HepG2 (cell line): ENCODE results near the gene NDUFAF5. TPM values are rescaled to one million over a fixed set of nuclear protein-coding genes. Genes with fewer than 3 reads are reported as not detected.

Experiments used
- ATAC-seq: fragments of 200-7000 bp; cut with Tn5 transposase; 3 replicates; pipeline ENCODE4 v1.9.1; 2020; ENCODE audit warnings: mild to moderate bottlenecking, moderate library complexity
- BruUV-seq: library from RNA; stranded (reverse); fragments of 400-500 nt; replicated peaks from 2 replicates; lab custom pipeline; 2021; lab: Mats Ljungman, UMichigan
- CTCF ChIA-PET: fragments of 300-600 bp; formaldehyde crosslinking; extraction: SDS; loops from one replicate; lab custom pipeline; 2021; ENCODE audit warnings: low total read pairs, inconsistent platforms, low intra/inter-chr PET ratio; lab: Yijun Ruan, JAX
- POLR2A ChIA-PET: fragments of 350-600 bp; sonication (Branson Sonifier 250); formaldehyde crosslinking; loops from one replicate; lab custom pipeline; 2020; ENCODE audit warnings: antibody characterized with exemption, inconsistent platforms; lab: Yijun Ruan, JAX
- DNase-seq: peaks from one replicate; pipeline ENCODE4 v3.0.0-alpha.2; 2015; ENCODE audit warnings: low spot score
- FAIRE-seq: peaks from 3 replicates; lab custom pipeline; 2011; peaks lifted over from hg19 to GRCh38; lab: Jason Lieb, UNC
- H2AFZ ChIP-seq: one replicate; pipeline ENCODE4 v1.6.1; 2011; ENCODE audit warnings: low read length, inconsistent platforms
- H3K27ac ChIP-seq: fragments of 300-600 bp; 3 replicates; pipeline ENCODE4 v1.8.0; 2011; ENCODE audit warnings: mixed run types, mild to moderate bottlenecking, mixed read lengths, low read length, inconsistent platforms; ENCODE audit not compliant: insufficient read depth; ENCODE audit errors: extremely low read length
- H3K27me3 ChIP-seq, 2 experiments: fragments of 200-600 bp in 1 of 2; 2 replicates in 1 of 2; 3 replicates in 1 of 2; pipeline versions ENCODE4 v1.6.0 to v1.8.0; 2011; ENCODE audit warnings: low read length in 2 of 2, mild to moderate bottlenecking in 2 of 2, moderate library complexity in 2 of 2, inconsistent platforms in 1 of 2; ENCODE audit not compliant: insufficient read depth in 2 of 2, control insufficient read depth in 1 of 2
- H3K36me3 ChIP-seq, 2 experiments: fragments of 200-600 bp in 1 of 2; replicated peaks in 1 of 2; 2 replicates in 1 of 2; 3 replicates in 1 of 2; pipeline versions ENCODE4 v1.5.1 to v1.8.0; 2011; ENCODE audit warnings: low read length in 2 of 2, inconsistent platforms in 1 of 2; ENCODE audit not compliant: insufficient read depth in 2 of 2, control insufficient read depth in 1 of 2
- H3K4me1 ChIP-seq: 2 replicates; pipeline ENCODE4 v1.5.1; 2012; ENCODE audit warnings: low read length, inconsistent platforms; ENCODE audit not compliant: insufficient read depth
- H3K4me2 ChIP-seq: 2 replicates; pipeline ENCODE4 v1.6.0; 2011; ENCODE audit warnings: low read depth, low read length, inconsistent platforms
- H3K4me3 ChIP-seq, 3 experiments: fragments of 200-600 bp in 1 of 3; sonication (generic), shearing (Covaris generic) in 1 of 3; replicated peaks in 1 of 3; 2 replicates each; pipeline ENCODE4 v1.5.1; 2011 to 2016; ENCODE audit warnings: low read length in 3 of 3, inconsistent platforms in 2 of 3, low read depth in 2 of 3, mild to moderate bottlenecking in 2 of 3, control low read depth in 1 of 3, mixed read lengths in 1 of 3; ENCODE audit not compliant: insufficient read depth in 1 of 3
- H3K79me2 ChIP-seq: one replicate; pipeline ENCODE4 v1.6.1; 2011; ENCODE audit warnings: low read length, inconsistent platforms; ENCODE audit not compliant: insufficient read depth
- H3K9ac ChIP-seq: 2 replicates; pipeline ENCODE4 v1.6.0; 2011; ENCODE audit warnings: mild to moderate bottlenecking, low read depth, low read length, inconsistent platforms; ENCODE audit not compliant: insufficient read depth
- H3K9me3 ChIP-seq: 2 replicates; pipeline ENCODE4 v1.5.1; 2012; ENCODE audit warnings: mild to moderate bottlenecking, low read length
- H4K20me1 ChIP-seq: 2 replicates; pipeline ENCODE4 v1.6.0; 2011; ENCODE audit warnings: inconsistent platforms, mild to moderate bottlenecking, low read length, moderate library complexity; ENCODE audit not compliant: insufficient read depth
- CERS6 ChIP-seq: sonication (generic); formaldehyde crosslinking; IDR thresholded peaks from 2 replicates; pipeline ENCODE4 v1.5.0; 2020; ENCODE audit warnings: missing genetic modification reagents
- CREM ChIP-seq, 2 experiments: sonication (generic) in 1 of 2; formaldehyde crosslinking in 1 of 2; IDR thresholded peaks; 2 replicates each; pipeline versions ENCODE4 v1.4.0 to v1.6.1; 2016 to 2020; ENCODE audit warnings: antibody characterized with exemption in 1 of 2, mild to moderate bottlenecking in 1 of 2, missing genetic modification reagents in 1 of 2
- FOXM1 ChIP-seq: sonication (generic); formaldehyde crosslinking; IDR thresholded peaks from 2 replicates; pipeline ENCODE4 v1.5.0; 2020; ENCODE audit warnings: missing genetic modification reagents
- HNF4A ChIP-seq: sonication (generic); formaldehyde crosslinking; IDR thresholded peaks from 2 replicates; pipeline ENCODE4 v1.4.0; 2020; ENCODE audit warnings: missing genetic modification reagents
- HNRNPH1 ChIP-seq: fragments of 200-400 bp; formaldehyde crosslinking; optimal IDR thresholded peaks from 2 replicates; pipeline ENCODE3; 2017; ENCODE audit warnings: mild to moderate bottlenecking, low read depth, low read length
- MLLT10 ChIP-seq: sonication (generic); formaldehyde crosslinking; IDR thresholded peaks from 2 replicates; pipeline ENCODE4 v1.4.0; 2020; ENCODE audit warnings: missing genetic modification reagents
- NFE2L1 ChIP-seq: sonication (generic); formaldehyde crosslinking; IDR thresholded peaks from 2 replicates; pipeline ENCODE4 v1.4.0; 2020; ENCODE audit warnings: missing genetic modification reagents, mild to moderate bottlenecking, borderline replicate concordance
- NFYB ChIP-seq: sonication (generic); formaldehyde crosslinking; IDR thresholded peaks from 2 replicates; pipeline ENCODE4 v1.4.0; 2020; ENCODE audit warnings: missing genetic modification reagents
- NR1H2 ChIP-seq: sonication (generic); formaldehyde crosslinking; IDR thresholded peaks from 2 replicates; pipeline ENCODE4 v1.8.1; 2022; ENCODE audit warnings: low read depth, missing genetic modification reagents, borderline replicate concordance
- PCBP1 ChIP-seq: fragments of 200-400 bp; formaldehyde crosslinking; IDR thresholded peaks from 2 replicates; pipeline ENCODE4 v1.6.1; 2017; ENCODE audit warnings: mild to moderate bottlenecking, low read depth, low read length, borderline replicate concordance
- PCBP2 ChIP-seq: fragments of 200-400 bp; formaldehyde crosslinking; optimal IDR thresholded peaks from 2 replicates; pipeline ENCODE3; 2018; ENCODE audit warnings: low read length, low read depth; ENCODE audit not compliant: poor library complexity, severe bottlenecking
- PHF21A ChIP-seq: sonication (generic); formaldehyde crosslinking; IDR thresholded peaks from 2 replicates; pipeline ENCODE4 v1.5.0; 2020; ENCODE audit warnings: mild to moderate bottlenecking, missing genetic modification reagents
- RAD51 ChIP-seq: fragments of 450-650 bp; IDR thresholded peaks from 2 replicates; pipeline ENCODE4 v1.6.1; 2016; ENCODE audit warnings: borderline replicate concordance
- RXRA ChIP-seq: sonication (generic); formaldehyde crosslinking; IDR thresholded peaks from 2 replicates; pipeline ENCODE4 v1.5.1; 2020; ENCODE audit warnings: missing genetic modification reagents
- TBP ChIP-seq: sonication (generic); formaldehyde crosslinking; IDR thresholded peaks from 2 replicates; pipeline ENCODE4 v1.5.0; 2020; ENCODE audit warnings: missing genetic modification reagents
- THAP8 ChIP-seq: sonication (generic); formaldehyde crosslinking; IDR thresholded peaks from 2 replicates; pipeline ENCODE4 v1.5.1; 2020; ENCODE audit warnings: missing genetic modification reagents, mild to moderate bottlenecking, borderline replicate concordance
- ZKSCAN5 ChIP-seq: sonication (generic); formaldehyde crosslinking; IDR thresholded peaks from 2 replicates; pipeline ENCODE4 v1.5.1; 2020; ENCODE audit warnings: mild to moderate bottlenecking, missing genetic modification reagents
- ZNF326 ChIP-seq: sonication (generic); formaldehyde crosslinking; IDR thresholded peaks from 2 replicates; pipeline ENCODE4 v1.4.0; 2020; ENCODE audit warnings: missing genetic modification reagents, borderline replicate concordance
- ZNF720 ChIP-seq: sonication (generic); formaldehyde crosslinking; IDR thresholded peaks from 2 replicates; pipeline ENCODE4 v1.4.0; 2020; ENCODE audit warnings: missing genetic modification reagents
- WGBS: methylation state at CpG from one replicate; pipeline ENCODE4 v1.1.6; 2017; ENCODE audit warnings: low lambda C conversion rate; 5-methylcytosine and 5-hydroxymethylcytosine counted together
- in situ Hi-C: cut with HindIII; loops from 2 replicates; pipeline ENCODE4 v1.10.0; 2017; ENCODE audit warnings: low pct_unique_long_range_greater_than_20kb; ENCODE audit not compliant: extremely low pct_ligation_motif_present
- intact Hi-C: fragments of 100-400 bp; cut with micrococcal nuclease; formaldehyde crosslinking; loops from one replicate; pipeline ENCODE4 v1.10.0; 2022; ENCODE audit not compliant: unreplicated experiment
- polyA plus RNA-seq, 8 experiments: library from polyadenylated mRNA; depleted of rRNA in 3 of 8; stranded (reverse) in 7 of 8; unstranded in 1 of 8; fragments of >200 nt; fragmentation: Illumina TruSeq in 4 of 8; extraction: Trizol in 4 of 8; gene quantifications; 2 replicates each; pipeline versions ENCODE4 v1.2.1 to v1.2.3, GENCODE V29; 2011 to 2016; ENCODE audit warnings: low read depth in 4 of 8, missing spikeins in 1 of 8, mixed read lengths in 1 of 8; ENCODE audit not compliant: insufficient read depth in 1 of 8
- total RNA-seq, 5 experiments: library from RNA; depleted of rRNA; stranded (reverse); fragments of >200 nt; fragmentation: Illumina TruSeq; extraction: Trizol; gene quantifications; 2 replicates each; pipeline ENCODE4 v1.2.3, GENCODE V29; 2016; ENCODE audit warnings: low read depth in 1 of 5

The NDUFAF5 gene
- total and polyA plus RNA-seq, 2 of the 13 experiments (the other 11 are each of a cell fraction or from before 2014, with no cell fraction given): 23.1 to 66.7 TPM

GRCh38 chr20:13755809-13756208 lies 29.0 kb upstream of the NDUFAF5 start:
- Histone ChIP-seq H3K4me2 (no peak overlapping the region), H3K79me2 (no peaks in the 10 kb centered on the region), H3K4me3 (no peak overlapping the region), H3K4me1 (no peaks in the 10 kb centered on the region), H3K9ac (no peak overlapping the region), H4K20me1 (no peaks in the 10 kb centered on the region), H2AFZ (no peak overlapping the region), H3K36me3 (peaks cover 28 to 61% of the 10 kb centered on the region in 2 experiments), H3K27me3 (no peaks in the 10 kb centered on the region), H3K27ac (no peak overlapping the region), H3K9me3 (no peaks in the 10 kb centered on the region)
- no peak for DNase-seq
- ATAC-seq: no peak
- intact Hi-C loops: no loop called here
- 95% methylated on average over 5 of the region's 5 CpGs for WGBS
- ChIA-PET POLR2A (no interaction called here), CTCF (no interaction called here)
- TF ChIP-seq FOXM1 (CRISPR knock-in tag): no peak
- TF ChIP-seq CERS6 (CRISPR knock-in tag): no peak
- no peak for TF ChIP-seq MLLT10
- TF ChIP-seq THAP8 (CRISPR knock-in tag): no peak
- TF ChIP-seq RAD51: no peak
- TF ChIP-seq NR1H2 (CRISPR knock-in tag): no peak
- in situ Hi-C loops: no loop called here
- BruUV-seq: no TSS peak
- FAIRE-seq: no peak

GRCh38 chr20:13756551-13756950 lies 28.3 kb upstream of the NDUFAF5 start:
- no peak for DNase-seq
- Histone ChIP-seq H3K9me3 (no peaks in the 10 kb centered on the region), H4K20me1 (no peaks in the 10 kb centered on the region)
- TF ChIP-seq CREM (IDR thresholded peaks at IDR 0.05): no peak
- TF ChIP-seq CREM (CRISPR knock-in tag; IDR thresholded peaks at IDR 0.05): no peak
- no peak for TF ChIP-seq NFYB (CRISPR knock-in tag)
- TF ChIP-seq TBP: no peak
- TF ChIP-seq ZNF720 (CRISPR knock-in tag): no peak
- TF ChIP-seq THAP8 (CRISPR knock-in tag): no peak
- TF ChIP-seq ZKSCAN5: no peak
- TF ChIP-seq HNRNPH1: no peak
- no peak for TF ChIP-seq NFE2L1
- TF ChIP-seq HNF4A (CRISPR knock-in tag): no peak
- TF ChIP-seq ZNF326 (CRISPR knock-in tag): no peak
- no peak for TF ChIP-seq PCBP2
- no peak for TF ChIP-seq RXRA
- TF ChIP-seq PCBP1: no peak
- TF ChIP-seq PHF21A (CRISPR knock-in tag): no peak
- TF ChIP-seq, all 625 proteins: peak for 0
- BruUV-seq: no TSS peak
- in situ Hi-C loops: no loop called here
- Histone ChIP-seq H3K27ac (no peak overlapping the region), H3K79me2 (no peaks in the 10 kb centered on the region), H2AFZ (no peak overlapping the region), H3K4me1 (no peaks in the 10 kb centered on the region), H3K36me3 (peaks cover 23 to 56% of the 10 kb centered on the region in 2 experiments), H3K4me3 (no peak overlapping the region), H3K9ac (no peak overlapping the region), H3K4me2 (no peak overlapping the region), H3K27me3 (no peaks in the 10 kb centered on the region)
- CTCF ChIA-PET: no interaction called here
- intact Hi-C loops: no loop called here
- no peak for FAIRE-seq
- 91% methylated on average over 1 of the region's 1 CpG for WGBS
- POLR2A ChIA-PET: no interaction called here
- no peak for ATAC-seq
